ENCODE measurements around the gene PIGV.

Gene PIGV

GRCh38 chr1:26787706-26788514 lies at the start of gene PIGV:
PIGV (plus strand) TSS chr1:26787950; CDS start chr1:26790816, 2,866 bp downstream.
- DNase-seq = peak; percentile 93

- DNase-seq = no peak
Measured at GRCh38 chr1:26739329-26739914, 48.3 kb upstream of the PIGV start.

GRCh38 chr1:26740023-26740634 lies 47.6 kb upstream of the PIGV start:
- DNase-seq = no peak

DNA sequence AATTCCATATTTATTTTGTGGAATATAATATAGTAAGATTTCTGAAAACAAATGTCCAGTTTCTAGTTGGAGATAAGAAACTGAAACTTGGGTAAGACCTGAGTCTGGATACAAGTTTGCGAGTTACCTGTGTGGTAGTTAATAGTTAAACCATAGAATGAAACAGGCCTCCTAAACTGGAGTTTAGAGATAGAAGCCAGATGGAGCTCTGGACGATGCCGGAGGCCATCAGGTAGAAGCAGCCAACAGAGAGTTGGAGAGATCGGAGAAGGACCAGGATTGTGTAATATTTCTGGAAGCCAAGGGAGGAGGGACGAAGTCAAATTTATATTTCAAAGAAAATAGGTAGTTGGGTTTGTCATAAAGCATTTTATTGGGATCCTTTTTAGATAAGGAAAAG lies 46.8 kb upstream of the PIGV start:
- no peak for DNase-seq

GRCh38 chr1:26743426-26744059 lies 44.2 kb upstream of the PIGV start:
- DNase-seq = no peak

DNA sequence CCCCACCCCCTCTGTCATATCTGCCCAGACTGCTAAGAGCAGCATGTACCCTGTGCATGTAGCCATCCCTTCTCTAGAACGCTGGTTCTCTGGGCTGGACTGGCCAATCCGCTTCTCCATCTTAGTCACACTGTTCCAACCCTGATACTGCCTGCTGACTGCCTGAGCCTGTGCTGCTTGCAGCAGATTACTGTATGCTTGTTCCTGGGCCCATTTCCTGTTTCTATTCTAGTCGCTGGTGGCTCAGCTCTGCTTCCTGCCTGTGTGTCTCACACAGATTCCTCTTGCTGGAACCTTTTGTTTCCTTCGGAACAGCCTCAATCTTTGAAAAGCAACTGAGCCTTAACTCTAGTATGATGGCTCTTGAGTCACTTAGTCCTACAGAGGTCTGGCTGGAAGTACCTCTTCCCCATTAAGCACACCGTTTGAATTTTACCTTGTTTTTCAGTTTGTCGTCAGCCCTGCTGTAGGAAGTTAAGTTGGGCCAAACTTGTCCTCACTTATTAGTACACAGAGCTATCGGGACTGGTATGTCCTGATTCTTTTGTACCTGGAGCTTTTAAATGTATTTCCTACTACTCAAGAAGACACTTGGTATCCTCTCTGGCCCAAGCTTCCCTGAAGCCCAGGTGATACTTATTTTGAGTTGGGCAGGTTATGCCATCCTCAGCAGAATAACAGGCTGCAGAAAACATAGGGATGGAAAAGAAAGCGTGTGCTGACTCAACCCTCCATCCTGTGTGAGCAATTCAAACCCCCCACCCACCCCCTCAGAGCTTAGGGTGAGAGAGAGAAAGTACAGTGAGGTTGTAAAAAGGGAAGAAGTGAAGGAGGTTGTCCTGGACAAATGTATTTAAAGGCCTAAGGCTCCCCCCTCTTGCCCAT lies 43.4 kb upstream of the PIGV start:
- peak; percentile 97 for DNase-seq

DNA sequence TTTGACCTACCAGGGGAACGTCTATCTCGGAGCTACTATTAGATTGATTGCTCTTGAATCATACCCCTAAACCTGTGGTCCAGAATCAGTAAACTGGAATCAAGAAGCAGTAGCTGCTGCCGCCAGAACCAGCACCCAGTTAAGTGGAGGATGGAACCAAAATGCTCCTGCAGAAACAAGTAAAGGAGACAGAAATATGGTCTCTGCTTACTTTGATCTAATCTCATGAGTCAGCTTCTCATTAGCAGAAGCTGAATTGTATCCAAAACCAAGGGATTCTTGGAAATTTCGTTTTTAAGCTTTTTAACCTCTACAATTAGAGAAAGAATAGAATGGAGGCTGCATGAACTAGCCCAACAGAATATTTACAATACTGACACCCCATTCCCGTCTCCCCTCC lies 42.6 kb upstream of the PIGV start:
- no peak for DNase-seq

DNA sequence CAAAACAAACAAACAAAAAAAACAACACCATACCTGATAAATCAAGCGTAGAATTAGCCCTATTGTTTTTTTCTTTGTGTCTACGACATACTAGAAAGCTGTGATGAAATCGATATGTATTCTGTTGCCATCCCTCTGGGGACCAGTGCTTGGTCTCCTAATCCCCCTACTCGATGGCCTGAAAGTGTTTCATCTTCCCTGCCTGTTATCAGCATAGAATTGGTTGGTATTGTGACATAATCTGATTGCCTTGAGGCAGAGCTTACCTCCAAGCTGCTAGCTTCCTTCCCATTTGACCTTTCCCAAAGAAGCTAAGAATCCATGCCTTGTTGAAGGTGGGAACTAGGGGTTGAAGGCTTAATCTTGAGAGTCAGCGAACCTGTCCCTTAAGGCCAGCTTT lies 40.7 kb upstream of the PIGV start:
- DNase-seq = no peak

DNA sequence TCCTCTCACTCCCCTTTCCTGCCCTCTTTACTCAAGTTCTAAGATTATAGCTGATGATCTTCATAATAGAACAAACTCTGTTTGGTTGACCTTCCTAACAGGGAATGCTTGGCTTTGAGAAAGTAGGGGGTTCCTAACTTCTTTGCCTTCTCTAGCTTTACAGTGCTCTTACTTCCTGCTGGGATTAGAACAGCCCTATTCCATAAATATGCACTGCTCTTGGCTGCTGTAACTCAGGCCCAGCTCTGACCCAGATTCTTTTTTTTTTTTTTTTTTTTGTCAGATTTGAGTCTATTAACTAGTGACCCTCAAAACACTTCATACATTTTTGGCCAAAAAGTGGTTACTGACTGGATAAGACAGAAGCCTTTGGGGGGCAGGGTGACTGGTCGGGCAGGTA lies 39.4 kb upstream of the PIGV start:
- no peak for DNase-seq

DNA sequence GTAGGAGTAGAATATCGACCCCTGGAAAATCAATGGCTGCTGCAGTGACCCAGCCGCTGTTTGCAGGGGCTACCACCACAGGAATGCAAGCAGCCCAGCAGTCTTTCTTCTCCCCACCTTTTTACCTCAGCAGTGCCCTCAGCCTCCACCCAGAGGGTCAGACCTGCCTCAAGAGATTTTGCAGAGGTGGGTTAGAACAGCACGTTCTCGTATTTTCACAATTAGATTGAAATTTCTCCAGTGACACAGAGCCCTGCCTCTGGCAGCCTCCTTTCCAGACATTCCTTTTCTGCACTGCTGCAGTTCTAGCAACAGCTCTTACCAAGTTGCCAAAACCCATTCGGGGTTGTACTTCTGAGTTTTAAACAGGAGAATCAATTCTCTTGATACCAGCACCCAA lies 38.3 kb upstream of the PIGV start:
- DNase-seq = no peak

- DNase-seq = no peak
Measured at GRCh38 chr1:26750428-26750827, 37.3 kb upstream of the PIGV start.

DNA sequence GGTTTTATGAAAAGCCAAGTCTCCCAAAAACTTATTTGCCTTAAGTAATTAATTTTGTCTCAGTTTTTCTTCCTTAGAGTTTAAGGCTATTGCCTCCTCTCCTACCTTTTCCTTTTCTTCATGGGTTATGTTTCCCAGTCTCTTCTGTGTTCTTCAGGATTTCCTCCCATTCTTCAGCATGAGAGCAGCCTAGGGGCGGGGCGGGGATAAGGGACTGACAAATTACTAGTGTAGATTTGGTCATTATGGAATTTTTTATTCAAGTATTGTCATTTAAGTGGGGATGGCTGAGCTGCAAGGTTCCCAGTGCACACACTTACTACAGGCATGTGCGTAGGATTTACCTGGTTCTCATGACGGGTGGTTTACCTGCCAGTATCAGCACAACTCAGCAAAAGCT lies 35.2 kb upstream of the PIGV start:
- DNase-seq = no peak

- no peak for DNase-seq
Measured at GRCh38 chr1:26754086-26754874, 33.5 kb upstream of the PIGV start.

GRCh38 chr1:26758358-26758757 lies 29.4 kb upstream of the PIGV start:
- DNase-seq = no peak

DNA sequence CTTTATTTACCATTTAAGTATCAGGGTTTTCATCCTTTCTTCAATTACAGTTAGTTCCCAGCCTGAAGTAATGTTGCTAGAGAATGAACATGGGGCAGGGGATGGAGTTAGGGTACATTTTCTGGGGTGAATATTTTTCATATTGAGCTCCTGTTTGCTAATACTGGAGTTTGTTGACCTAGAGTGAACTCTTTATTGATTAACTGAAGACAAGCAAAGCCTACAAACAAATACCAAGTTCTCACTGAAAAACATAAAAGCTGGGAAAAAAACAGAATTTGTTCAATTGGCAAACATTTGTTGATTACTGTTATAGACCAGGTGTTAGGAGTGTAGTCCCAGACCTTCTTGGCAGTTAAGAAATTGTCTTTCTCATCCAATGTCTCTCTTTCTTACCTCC lies 28.2 kb upstream of the PIGV start:
- no peak for DNase-seq

DNA sequence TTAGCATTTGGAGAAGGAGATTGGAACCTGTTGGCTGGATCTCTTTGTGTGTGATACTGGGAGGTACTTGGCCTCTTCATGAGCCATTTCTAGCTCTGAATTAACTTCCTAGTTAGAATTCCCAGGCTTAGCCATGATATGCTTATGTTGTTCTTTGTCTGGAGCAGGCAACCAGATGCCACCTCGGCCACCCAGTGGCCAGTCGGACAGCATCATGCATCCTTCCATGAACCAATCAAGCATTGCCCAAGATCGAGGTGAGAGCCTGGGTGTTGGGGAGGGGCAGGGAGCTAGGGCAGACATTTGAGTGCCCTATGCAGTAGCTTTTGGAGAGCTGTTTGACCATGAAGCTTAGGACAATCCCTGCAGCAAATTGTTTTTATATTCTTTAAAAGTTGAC lies 26.5 kb upstream of the PIGV start:
- DNase-seq = no peak

DNA sequence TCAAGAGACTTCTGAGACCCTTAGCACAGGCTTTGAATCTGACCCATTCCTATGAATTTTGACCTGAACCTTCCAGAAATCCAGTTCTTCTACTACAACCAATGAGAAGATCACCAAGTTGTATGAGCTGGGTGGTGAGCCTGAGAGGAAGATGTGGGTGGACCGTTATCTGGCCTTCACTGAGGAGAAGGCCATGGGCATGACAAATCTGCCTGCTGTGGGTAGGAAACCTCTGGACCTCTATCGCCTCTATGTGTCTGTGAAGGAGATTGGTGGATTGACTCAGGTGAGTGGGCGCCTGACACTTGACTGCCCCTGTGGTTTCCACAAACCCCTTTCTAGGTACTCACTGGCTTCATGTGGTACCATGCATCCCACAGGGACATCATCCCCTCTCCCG lies 20.0 kb upstream of the PIGV start:
- DNase-seq = no peak

DNA sequence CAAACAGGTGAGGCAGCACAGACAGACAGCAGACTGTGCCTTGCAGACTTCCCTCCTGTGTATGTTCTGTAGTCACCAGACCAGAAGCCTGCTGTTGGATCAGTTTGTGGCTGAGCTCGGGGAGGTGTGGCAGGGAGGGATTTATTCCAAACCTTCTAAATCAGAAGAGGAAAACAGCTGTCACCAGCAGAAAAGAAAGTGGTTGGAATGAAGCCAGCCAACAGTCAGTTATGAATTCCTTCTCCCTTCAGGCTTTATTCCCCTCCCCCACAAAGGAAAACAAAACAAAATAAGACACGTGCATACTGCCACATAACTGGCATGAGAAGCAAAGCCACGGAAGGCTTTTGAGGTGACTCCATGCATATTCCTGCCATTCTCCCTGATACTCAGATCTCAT lies 19.0 kb upstream of the PIGV start:
- DNase-seq = no peak

DNA sequence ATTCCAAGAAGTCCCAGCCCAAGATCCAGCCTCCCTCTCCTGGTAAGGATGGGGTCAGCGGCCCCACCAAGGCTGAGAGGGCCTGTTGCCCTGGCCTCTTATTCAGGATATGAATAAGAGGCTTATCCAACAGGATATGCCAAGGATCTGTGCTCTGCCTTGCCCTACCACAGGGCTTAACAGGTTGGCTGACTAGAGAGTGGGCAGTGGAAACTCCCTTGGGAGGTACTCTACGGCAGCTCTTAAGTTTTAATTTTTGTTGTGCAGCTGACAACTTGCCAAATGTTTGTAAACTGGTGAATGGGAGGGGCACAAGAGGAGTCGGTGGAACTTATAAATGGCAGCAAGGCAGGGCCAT lies 16.5 kb upstream of the PIGV start:
- DNase-seq = no peak

- DNase-seq = peak; percentile 27
Measured at GRCh38 chr1:26771643-26772321, 16.0 kb upstream of the PIGV start.

DNA sequence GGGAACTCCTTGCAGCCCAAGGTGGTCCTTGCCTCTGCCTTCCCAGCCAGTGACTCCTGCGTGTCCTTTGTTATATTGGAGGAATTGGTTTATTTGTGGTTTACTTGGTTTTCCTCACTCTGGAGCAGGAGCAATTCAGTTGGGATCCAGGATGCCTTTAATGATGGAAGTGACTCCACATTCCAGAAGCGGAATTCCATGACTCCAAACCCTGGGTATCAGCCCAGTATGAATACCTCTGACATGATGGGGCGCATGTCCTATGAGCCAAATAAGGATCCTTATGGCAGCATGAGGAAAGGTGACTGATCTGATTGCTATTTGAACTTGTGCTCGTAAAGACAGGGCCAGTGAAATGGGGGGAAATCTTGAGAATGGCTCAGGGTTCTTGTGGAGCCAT lies 15.1 kb upstream of the PIGV start:
- DNase-seq = no peak

DNA sequence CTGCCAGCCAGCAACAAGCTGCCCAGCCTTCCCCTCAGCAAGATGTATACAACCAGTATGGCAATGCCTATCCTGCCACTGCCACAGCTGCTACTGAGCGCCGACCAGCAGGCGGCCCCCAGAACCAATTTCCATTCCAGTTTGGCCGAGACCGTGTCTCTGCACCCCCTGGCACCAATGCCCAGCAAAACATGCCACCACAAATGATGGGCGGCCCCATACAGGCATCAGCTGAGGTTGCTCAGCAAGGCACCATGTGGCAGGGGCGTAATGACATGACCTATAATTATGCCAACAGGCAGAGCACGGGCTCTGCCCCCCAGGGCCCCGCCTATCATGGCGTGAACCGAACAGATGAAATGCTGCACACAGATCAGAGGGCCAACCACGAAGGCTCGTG lies 13.3 kb upstream of the PIGV start:
- DNase-seq = no peak
